ENCODE results near the gene APLP2. TPM values are rescaled to one million over a fixed set of nuclear protein-coding genes. Genes with fewer than 3 reads are reported as not detected.
"Not testable (repeated sequence)": the region's sequence is repeated elsewhere in the genome, so short reads cannot be mapped to it uniquely, and the experiment has no call there.

Gene APLP2
- total RNA-seq, 1 donor from 2014 or later, result 268 TPM

- ATAC-seq (ENCODE audit: poor library complexity), result no peak
- no peak for DNase-seq
- intact Hi-C loops (cut with DNase I), result no loop called here
Observed at GRCh38 chr11:130156108-130157022, 86.7 kb downstream of the APLP2 start.

- intact Hi-C loops (cut with DNase I), result no loop called here
- DNase-seq (no peak), ATAC-seq (ENCODE audit: poor library complexity) (no peak)
Observed at GRCh38 chr11:130157101-130157500, 87.4 kb downstream of the APLP2 start.

GRCh38 chr11:130157840-130158239, 88.1 kb downstream of the APLP2 start:
- no peak for ATAC-seq (ENCODE audit: poor library complexity)
- no peak for DNase-seq
- intact Hi-C loops (cut with DNase I), result no loop called here

- ATAC-seq (ENCODE audit: poor library complexity) (no peak), DNase-seq (no peak)
- intact Hi-C loops (cut with DNase I), result no loop called here
Observed at GRCh38 chr11:130159139-130159538, 89.4 kb downstream of the APLP2 start.

- DNase-seq, result peak; percentile 59
- intact Hi-C loops (cut with DNase I), result no loop called here
- ATAC-seq (ENCODE audit: poor library complexity), result peak; percentile 35
Observed at GRCh38 chr11:130159657-130160497, 90.2 kb downstream of the APLP2 start, which contains the start of gene ST14. Gene ST14, plus strand, starts transcription at chr11:130159782. Its CDS starts 198 bp downstream, at chr11:130159980.

- ATAC-seq (ENCODE audit: poor library complexity), result no peak
- DNase-seq, result no peak
- intact Hi-C loops (cut with DNase I), result no loop called here
Observed at GRCh38 chr11:130160498-130161155, 90.9 kb downstream of the APLP2 start.

GRCh38 chr11:130161441-130162145, 91.9 kb downstream of the APLP2 start:
- DNase-seq (no peak), ATAC-seq (ENCODE audit: poor library complexity) (no peak)
- intact Hi-C loops (cut with DNase I), result no loop called here

GRCh38 chr11:130162733-130163132, 93.0 kb downstream of the APLP2 start:
- intact Hi-C loops (cut with DNase I), result no loop called here
- DNase-seq (no peak), ATAC-seq (ENCODE audit: poor library complexity) (no peak)

GRCh38 chr11:130163346-130164220, 93.9 kb downstream of the APLP2 start:
- ATAC-seq (ENCODE audit: poor library complexity), result peak; percentile 45
- DNase-seq, result no peak
- intact Hi-C loops (cut with DNase I), result no loop called here

- intact Hi-C loops (cut with DNase I), result no loop called here
- ATAC-seq (ENCODE audit: poor library complexity), result no peak
- no peak for DNase-seq
Observed at GRCh38 chr11:130164221-130164570, 94.5 kb downstream of the APLP2 start.

GRCh38 chr11:130165601-130166456, 96.1 kb downstream of the APLP2 start:
- ATAC-seq (ENCODE audit: poor library complexity) (peak; percentile 37), DNase-seq (no peak)
- intact Hi-C loops (cut with DNase I), result no loop called here

GRCh38 chr11:130166457-130166784, 96.7 kb downstream of the APLP2 start:
- DNase-seq, result no peak
- peak; percentile 14 for ATAC-seq (ENCODE audit: poor library complexity)
- intact Hi-C loops (cut with DNase I), result no loop called here

- no peak for DNase-seq
- no peak for ATAC-seq (ENCODE audit: poor library complexity)
- intact Hi-C loops (cut with DNase I), result no loop called here
Observed at GRCh38 chr11:130167146-130167545, 97.5 kb downstream of the APLP2 start.

- DNase-seq (no peak), ATAC-seq (ENCODE audit: poor library complexity) (no peak)
- intact Hi-C loops (cut with DNase I), result no loop called here
Observed at GRCh38 chr11:130168105-130168504, 98.4 kb downstream of the APLP2 start.

GRCh38 chr11:130170345-130170744, 100.7 kb downstream of the APLP2 start:
- no peak for ATAC-seq (ENCODE audit: poor library complexity)
- intact Hi-C loops (cut with DNase I), result no loop called here
- no peak for DNase-seq

- intact Hi-C loops (cut with DNase I), result no loop called here
- ATAC-seq (ENCODE audit: poor library complexity) (no peak), DNase-seq (no peak)
Observed at GRCh38 chr11:130171534-130171933, 101.8 kb downstream of the APLP2 start.

- ATAC-seq (ENCODE audit: poor library complexity); DNase-seq; intact Hi-C loops (cut with DNase I): not testable (repeated sequence)
Observed at GRCh38 chr11:130172001-130172400, 102.3 kb downstream of the APLP2 start.

All from Right ventricle myocardium superior (tissue), 1 donor.